GM21367 (cell line): ENCODE measurements around the gene JMJD7.
"Not testable (repeated sequence)": the region's sequence is repeated elsewhere in the genome, so short reads cannot be mapped to it uniquely, and the experiment has no call there.

ENCODE experiments used
- ATAC-seq: cut with Tn5 transposase; IDR thresholded peaks from one replicate; pipeline ENCODE4 v1.9.1; 2021; ENCODE audit not compliant: unreplicated experiment

JMJD7 gene

GRCh38 chr15:41821831-41822230 lies 6.1 kb upstream of the JMJD7 start:
- ATAC-seq = no peak

- no peak for ATAC-seq
Observed at GRCh38 chr15:41822471-41822870, 5.4 kb upstream of the JMJD7 start.

- ATAC-seq = no peak
Observed at GRCh38 chr15:41822957-41823356, 4.9 kb upstream of the JMJD7 start.

GRCh38 chr15:41823502-41823901 lies 4.4 kb upstream of the JMJD7 start:
- ATAC-seq = no peak

- ATAC-seq = no peak
Observed at GRCh38 chr15:41824062-41824745, 3.7 kb upstream of the JMJD7 start.

- no peak for ATAC-seq
Observed at GRCh38 chr15:41825145-41825544, 2.7 kb upstream of the JMJD7 start.

- ATAC-seq = no peak
Observed at GRCh38 chr15:41825572-41826535, 2.0 kb upstream of the JMJD7 start.

- peak; percentile 3 for ATAC-seq
Observed at GRCh38 chr15:41827290-41827879, 507 bp upstream of the JMJD7 start.

GRCh38 chr15:41828807-41829141 lies 882 bp downstream of the JMJD7 start:
- no peak for ATAC-seq

GRCh38 chr15:41829959-41830646 lies 2.2 kb downstream of the JMJD7 start:
- no peak for ATAC-seq

- not testable (repeated sequence) for ATAC-seq
Observed at GRCh38 chr15:41831291-41831690, 3.4 kb downstream of the JMJD7 start.

GRCh38 chr15:41832208-41832607 lies 4.3 kb downstream of the JMJD7 start:
- ATAC-seq = no peak

GRCh38 chr15:41832875-41833274 lies 5.0 kb downstream of the JMJD7 start:
- ATAC-seq = no peak

GRCh38 chr15:41834096-41834495 lies 6.2 kb downstream of the JMJD7 start:
- no peak for ATAC-seq

- ATAC-seq = no peak
Observed at GRCh38 chr15:41836073-41836472, 8.2 kb downstream of the JMJD7 start.

GRCh38 chr15:41836713-41837454 lies 9.0 kb downstream of the JMJD7 start:
- ATAC-seq = no peak

- no peak for ATAC-seq
Observed at GRCh38 chr15:41838400-41838897, 10.6 kb downstream of the JMJD7 start, which contains the start of gene PLA2G4B. TSS of gene PLA2G4B (plus strand) at chr15:41838847. CDS start at chr15:41838914, 67 bp downstream.

GRCh38 chr15:41839781-41840491 lies 12.0 kb downstream of the JMJD7 start:
- no peak for ATAC-seq

GRCh38 chr15:41840673-41841072 lies 12.8 kb downstream of the JMJD7 start:
- ATAC-seq = no peak

- ATAC-seq = no peak
Observed at GRCh38 chr15:41841131-41841530, 13.2 kb downstream of the JMJD7 start.
